GM21526 (cell line): ENCODE measurements around the gene VRK3.
"Not testable (repeated sequence)": the region's sequence is repeated elsewhere in the genome, so short reads cannot be mapped to it uniquely, and the experiment has no call there.

ENCODE experiments used
- ATAC-seq: cut with Tn5 transposase; IDR thresholded peaks from one replicate; pipeline ENCODE4 v1.9.1; 2021; ENCODE audit warnings: moderate library complexity; ENCODE audit not compliant: unreplicated experiment, low FRiP score

Gene VRK3, protein sequence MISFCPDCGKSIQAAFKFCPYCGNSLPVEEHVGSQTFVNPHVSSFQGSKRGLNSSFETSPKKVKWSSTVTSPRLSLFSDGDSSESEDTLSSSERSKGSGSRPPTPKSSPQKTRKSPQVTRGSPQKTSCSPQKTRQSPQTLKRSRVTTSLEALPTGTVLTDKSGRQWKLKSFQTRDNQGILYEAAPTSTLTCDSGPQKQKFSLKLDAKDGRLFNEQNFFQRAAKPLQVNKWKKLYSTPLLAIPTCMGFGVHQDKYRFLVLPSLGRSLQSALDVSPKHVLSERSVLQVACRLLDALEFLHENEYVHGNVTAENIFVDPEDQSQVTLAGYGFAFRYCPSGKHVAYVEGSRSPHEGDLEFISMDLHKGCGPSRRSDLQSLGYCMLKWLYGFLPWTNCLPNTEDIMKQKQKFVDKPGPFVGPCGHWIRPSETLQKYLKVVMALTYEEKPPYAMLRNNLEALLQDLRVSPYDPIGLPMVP

DNA sequence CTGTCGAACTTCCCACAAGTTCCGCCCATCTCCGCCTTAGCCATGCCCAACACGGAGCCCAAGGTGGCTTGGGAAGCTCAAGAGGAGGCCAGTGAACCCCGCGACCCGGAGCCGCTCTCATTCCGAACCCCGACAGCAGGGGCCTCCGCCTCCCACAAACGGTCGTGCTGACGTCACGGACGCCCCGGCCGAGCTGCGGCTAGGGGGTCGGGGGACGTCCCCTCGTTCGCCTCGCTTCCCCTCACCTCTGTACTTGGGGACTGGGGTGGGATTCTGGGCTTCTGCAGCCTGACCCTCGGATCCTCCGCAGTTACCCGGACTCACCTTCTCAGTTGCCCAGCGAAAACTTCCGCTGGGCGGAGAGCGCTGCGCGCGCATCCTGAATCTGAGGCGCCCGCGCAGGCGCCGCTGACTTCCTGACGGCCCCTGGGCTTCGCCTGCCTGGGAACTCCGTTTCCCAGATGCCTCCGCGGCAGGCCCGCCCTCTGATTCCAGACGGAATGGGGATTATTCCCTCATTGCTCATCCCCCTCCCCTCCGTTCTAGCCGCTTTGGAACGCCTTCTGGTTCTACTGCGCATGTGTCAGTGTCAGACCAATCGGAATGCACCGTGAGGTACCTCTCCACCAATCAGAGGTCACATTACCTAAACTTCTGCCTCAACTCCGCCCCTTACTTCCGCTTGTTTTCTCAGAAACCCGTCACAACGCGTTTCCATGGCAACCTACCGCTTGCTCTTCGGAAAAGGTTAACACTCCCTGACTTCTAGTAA, at the start of gene VRK3:
VRK3 (minus strand) TSS at position 351 of the 772 bp plus-strand sequence. CDS start 9,210 bp downstream, outside the sequence.
- peak; percentile 72 for ATAC-seq

DNA sequence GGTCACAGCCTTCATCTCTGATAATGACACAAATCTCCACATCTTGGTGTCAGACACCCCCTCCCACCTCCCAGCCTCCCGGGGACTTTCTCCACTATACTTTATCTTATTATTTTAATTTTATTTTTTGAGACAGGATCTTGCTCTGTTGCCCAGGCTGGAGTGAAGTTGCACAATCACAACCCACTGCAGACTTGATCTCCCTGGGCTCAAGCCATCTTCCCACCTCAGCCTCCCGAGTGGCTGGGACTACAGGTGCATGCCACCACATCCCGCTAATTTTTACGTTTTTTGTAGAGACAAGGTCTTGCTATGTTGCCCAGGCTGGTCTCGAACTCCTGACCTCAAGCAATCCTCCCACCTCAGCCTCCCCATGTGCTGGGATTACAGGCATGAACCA, 43.2 kb upstream of the VRK3 start:
- ATAC-seq = not testable (repeated sequence)

DNA sequence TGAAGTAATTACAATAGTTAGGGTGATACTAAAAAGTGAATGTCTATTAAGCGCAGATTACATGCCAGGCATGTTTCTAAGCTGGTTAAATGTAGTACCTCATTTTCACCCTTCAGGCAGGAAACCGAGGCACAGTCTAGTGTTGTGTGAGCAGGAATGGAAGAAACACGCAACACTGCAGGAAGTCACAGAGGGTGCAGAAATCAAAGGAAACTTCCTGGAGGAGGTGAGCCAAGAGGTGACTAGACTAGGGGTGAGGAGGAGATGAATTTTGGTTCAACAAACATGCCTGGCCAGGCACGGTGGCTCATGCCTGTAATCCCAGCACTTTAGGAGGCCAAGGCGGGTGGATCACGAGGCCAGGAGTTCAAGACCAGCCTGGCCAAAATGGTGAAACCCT, 42.4 kb upstream of the VRK3 start:
- ATAC-seq = no peak

DNA sequence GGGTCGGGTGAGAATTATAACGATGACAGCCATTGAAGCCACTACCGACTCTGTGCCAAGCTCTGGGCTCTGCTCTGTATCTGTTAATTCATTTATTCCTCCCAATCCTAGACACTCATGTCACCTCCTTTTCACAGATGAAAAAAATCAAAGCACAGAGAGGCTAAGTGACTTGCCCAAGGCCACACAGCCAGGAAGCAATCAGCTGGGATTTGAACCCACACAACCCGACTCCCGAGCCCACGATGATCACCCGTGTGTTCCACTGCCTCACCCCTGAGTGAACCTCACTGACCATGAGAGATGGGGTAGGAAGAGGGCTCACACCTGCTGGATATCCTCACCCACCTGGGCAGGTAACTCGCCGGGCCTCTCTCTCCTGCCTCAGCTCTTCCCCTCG, 40.8 kb upstream of the VRK3 start:
- ATAC-seq = no peak

DNA sequence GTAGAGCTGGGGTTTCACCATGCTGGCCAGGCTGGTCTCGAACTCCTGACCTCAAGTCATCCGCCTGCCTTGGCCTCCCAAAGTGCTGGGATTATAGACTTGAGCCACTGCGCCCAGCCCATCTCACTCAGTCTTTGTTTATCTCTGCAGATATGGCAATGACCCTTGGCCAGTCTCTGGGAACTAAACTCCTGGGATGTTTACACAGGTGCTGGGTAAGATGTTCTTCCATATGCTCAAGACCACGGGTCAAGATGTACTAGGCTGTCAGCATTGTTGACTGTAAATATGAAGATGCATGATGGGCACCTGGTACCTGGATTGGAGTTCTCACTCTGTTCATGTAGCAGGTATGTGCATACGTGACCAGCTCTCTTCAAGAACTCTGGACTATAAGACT, 36.5 kb upstream of the VRK3 start:
- ATAC-seq = no peak

DNA sequence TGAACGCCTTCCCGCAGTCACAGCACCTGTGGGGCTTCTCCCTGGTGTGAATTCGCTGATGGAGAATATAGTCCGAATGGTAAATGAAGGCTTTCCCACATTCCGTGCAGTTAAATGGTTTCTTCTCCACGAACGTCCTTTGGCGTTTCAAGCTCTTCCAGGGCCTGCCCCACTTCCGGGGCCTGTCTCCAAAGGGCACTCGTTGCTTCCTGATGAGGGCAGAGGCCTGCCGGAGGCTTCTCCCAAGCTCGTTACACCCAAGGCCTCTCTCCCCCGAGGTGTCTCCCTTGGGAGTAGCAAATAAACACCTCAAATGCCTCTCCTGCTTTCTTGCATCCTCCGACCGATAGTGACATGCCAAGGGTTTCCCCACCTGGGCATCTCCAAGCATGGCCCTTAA, 34.9 kb upstream of the VRK3 start:
- ATAC-seq = no peak

DNA sequence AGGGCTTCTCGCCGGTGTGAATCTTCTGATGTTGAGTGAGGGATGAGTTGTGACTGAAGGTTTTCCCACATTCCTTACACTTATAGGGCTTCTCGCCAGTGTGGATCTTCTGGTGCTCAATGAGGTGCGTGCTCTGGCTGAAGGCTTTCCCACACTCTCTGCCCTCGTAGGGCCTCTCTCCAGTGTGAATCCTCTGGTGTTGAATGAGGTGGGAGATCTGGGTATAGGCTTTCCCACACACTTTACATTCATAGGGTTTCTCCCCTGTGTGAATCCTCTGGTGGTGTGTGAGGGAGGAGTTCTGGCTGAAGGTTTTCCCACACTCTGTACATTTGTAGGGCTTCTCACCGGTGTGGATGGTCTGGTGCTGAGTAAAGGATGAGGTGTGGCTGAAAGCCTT, 33.9 kb upstream of the VRK3 start:
- ATAC-seq = no peak

DNA sequence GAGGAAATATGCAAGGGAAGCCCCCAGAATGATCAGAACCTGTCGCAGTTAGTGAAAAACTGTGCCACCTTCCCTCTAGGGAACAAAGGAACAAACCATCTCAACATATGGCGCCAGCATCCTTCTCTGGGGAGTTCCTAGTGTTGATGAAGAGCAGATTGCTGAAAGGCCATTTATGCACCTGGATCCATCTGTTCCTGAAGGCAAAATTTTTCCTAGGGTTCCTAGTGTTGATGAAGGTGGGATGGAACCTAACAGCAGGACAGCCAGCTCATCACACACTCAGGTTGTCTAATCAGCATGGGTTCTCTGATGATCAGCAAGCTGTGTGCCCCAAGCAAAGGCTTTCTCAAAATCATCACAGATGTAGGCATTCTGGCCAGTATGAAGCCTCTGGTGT, 33.3 kb upstream of the VRK3 start:
- no peak for ATAC-seq

DNA sequence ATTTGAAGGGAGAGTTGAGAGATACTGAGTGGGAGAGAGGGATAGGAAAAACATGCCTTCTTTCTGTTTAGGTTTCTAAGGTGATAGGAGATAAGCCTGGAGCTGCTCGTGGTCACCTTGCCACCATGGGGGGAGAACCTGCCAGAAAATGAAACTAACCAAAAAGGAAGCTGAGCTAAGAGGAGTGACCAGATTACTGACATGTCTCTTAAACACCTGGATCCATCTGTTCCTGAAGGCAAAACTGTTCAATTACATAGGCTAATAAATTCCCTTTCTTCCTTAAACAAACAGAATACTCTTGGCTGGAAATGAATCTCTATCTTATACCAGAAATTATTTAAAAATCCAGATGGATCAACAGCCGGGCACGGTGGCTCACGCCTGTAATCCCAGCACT, 27.9 kb upstream of the VRK3 start:
- no peak for ATAC-seq

DNA sequence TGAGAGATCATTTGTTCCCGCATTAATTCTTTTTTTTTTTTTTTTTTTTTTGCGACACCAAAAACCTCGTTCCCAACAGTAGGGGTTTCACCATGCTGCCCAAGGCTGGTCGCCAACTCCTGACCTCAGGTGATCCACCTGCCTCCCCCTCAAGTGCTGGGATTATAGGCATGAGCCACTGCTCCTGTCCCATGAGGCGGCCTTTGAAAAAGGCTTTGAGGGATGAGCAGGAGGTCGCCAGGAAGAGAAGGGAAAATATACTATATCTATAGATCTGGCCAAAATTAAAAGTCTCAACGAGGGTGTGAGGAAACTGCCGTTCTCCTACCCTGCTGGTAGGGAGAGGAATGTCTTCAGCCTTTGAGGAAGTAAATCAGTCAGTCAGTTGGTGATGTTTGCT, 26.8 kb upstream of the VRK3 start:
- ATAC-seq = no peak

DNA sequence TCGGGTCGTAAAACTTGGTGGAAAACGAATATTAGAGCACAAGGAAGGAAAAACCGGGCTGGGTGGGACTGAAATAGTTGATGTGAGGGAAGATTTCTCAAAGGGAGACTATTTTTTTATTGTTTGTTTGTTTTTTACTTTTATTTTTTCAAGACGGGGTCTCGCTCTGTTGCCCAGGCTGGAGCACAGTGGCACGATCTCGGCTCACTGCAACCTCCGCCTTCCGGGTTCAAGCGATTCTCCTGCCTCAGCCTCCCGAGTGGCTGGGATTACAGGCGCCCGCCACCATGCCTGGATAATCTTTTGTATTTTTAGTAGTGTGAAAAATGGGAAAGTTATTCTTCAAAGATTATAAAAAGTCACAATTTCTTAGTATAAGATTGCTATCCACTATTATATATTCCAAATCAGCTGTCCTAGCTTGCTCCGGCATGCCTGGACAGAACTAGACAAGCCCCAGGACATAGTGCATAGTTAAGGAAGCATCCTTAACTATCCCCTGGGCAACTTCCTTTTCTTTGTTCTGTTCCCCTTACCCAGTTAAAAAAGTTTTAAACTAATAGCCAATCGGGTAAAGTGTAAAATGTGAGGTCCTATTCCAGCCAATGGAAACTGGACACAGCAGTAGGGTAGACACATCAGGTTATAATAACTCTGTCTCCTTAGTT, 26.2 kb upstream of the VRK3 start:
- ATAC-seq = not testable (repeated sequence)

DNA sequence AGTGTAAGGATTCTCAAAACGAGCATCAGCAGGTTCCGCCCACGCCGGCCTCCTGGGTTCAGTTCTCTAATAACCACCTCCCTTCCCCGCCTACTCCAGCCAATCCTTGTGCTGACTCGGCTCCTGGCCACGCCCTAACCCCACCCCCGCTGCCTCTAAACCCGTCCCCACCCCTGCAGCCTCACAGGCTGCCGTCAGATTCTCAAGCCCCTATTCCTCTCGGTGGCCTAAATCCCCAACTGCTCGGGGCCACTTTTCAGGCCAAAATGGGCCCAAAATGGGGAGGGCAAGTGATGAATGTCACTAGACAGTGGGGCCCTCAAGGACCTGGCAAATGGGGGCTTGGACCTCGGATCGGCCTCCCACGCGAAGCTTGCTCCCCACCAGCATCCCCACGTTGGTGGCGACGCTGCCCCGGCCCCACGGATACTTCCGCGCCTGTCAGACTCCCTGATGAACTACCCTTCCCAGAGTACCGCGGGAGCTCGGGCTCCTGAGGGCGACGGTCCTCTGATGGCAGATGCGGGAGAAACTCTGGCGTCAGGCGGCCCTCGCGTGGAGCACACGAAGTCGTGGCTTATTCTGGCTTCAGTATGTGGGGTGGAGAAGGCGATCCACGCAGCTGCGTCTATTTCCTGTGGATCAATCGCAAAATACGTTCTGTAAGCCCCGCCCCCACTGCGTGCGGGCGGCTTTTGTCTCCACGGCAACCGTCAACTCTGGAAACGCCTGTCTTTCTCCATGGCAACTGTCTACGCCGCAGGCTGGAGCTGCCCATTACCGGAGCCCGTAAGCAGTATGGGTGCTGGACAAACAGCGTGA, 25.4 kb upstream of the VRK3 start:
- ATAC-seq = no peak

DNA sequence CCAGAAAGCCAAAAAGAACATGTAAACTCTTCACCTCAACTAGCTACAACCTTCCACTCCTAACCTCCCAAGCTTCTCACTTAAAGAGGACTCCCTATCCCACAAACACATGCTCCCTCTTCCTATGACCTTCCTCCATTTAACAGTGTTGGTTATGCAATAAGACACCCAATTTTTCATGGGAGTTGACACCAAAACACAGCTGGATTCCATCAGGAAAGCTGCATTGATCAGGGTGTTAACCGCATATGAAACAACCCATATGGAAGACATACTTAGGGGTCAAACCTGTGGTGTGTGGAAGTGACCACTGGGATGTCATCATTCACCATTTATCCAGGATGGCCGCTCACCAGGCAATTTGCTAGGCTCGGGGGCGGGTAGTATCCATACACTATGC, 22.5 kb upstream of the VRK3 start:
- ATAC-seq = no peak

DNA sequence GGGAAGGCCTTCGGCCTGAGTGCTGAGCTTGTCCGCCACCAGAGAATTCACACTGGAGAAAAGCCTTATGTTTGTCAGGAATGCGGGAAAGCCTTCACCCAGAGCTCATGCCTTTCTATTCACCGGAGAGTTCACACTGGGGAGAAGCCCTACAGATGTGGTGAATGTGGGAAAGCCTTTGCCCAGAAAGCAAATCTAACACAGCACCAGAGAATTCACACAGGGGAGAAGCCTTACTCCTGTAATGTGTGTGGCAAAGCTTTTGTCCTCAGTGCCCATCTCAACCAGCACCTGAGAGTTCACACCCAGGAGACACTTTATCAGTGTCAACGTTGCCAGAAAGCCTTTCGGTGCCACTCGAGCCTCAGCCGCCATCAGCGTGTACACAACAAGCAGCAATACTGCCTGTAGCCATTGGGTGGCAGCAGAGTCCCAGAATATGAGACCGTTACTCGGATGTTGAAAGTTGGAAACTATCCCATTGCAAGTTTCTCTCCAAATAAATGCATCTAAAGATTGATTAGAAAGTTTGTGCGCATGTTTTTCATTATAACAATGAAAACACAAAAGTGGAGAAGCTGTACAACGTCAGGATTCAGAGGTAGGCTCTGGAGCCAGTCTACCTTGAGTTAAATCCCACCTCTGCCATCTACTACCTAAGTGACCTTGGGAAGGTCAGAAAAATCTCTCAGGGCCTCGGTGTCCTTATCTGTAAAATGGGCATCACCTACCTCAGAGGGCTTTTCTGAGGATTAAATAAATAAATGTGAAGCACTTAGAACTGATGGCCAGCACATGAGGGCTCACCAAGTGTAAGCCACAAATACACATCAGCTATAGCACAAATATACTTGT, 21.7 kb upstream of the VRK3 start:
- no peak for ATAC-seq

DNA sequence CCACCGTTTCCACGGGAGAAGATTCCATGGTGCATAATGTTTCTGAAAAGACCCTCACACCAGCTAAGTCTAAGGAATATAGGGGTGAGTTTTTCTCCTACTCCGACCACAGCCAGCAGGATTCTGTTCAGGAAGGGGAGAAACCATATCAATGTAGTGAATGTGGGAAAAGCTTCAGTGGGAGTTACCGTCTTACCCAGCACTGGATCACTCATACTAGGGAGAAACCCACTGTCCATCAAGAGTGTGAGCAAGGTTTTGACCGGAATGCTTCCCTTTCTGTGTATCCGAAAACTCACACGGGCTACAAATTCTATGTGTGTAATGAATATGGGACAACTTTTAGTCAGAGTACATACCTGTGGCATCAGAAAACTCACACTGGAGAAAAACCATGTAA, 19.8 kb upstream of the VRK3 start:
- ATAC-seq = no peak

DNA sequence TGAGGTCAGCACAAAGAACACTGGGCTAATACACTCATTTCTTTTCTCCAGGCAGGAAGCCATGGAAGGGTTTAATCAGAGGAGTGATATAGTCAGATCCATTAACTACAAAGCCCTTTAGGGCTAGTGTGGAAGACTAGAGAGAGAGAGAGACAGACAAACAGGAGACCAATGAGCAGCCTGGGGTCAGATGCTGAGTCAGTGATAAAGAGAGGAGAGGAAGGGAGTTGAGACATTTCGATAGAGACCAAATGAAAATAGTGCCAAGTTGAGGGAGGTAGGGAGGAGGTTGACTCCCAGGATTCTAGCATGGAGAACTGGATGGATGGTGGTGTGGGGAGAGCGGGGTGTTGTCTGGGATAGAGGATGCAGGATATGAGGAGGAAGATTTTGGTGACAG, 18.8 kb upstream of the VRK3 start:
- no peak for ATAC-seq

DNA sequence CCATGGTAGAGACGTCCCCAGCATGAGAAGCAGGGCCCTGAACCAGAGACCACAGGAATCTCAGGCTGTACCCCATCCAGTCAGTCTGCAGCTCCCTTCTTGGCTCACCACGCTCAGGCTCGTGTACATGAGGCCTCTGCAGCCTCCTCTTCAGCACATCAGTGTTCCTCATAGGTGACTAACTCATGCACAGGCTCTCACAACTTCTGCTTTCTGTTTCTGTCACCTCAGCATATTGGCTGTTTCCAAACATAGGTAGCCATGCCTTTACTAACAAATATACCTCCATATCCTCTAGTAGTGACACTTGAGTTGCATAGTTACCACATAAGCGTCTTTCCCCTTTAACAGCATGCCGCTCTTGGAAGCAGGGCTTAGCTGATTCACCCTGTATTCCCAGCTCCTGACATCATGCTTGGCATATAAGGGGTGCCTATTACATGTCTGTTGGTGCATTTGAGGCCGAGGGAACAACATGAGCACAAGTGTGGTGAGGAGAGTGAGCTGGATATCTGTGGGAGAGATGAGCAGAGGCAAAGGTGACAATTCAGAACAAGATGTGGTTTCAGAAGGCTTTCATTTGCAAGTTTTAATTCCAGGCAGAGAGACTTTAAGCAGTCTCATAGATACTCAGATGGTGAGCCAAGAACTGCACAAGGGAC, 17.3 kb upstream of the VRK3 start:
- no peak for ATAC-seq

DNA sequence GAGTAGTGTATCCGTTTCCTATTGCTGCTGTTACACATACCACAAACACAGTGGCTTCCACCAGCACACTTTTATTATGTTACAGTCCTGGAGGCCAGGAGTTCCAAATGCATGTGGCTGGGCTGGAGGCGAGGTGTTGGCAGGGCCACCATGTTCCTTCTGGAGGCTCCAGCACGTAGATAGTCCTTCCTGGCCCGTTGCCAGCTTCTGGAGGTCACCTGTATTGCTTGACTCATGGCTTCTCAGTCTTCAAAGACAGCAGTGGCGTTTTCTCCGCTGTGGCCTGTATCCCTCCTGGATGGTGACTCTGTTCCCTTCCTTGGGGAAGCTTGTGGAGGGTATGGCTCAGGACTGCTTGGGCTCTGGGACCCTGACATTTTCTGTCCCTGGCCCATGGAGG, 15.8 kb upstream of the VRK3 start:
- no peak for ATAC-seq

DNA sequence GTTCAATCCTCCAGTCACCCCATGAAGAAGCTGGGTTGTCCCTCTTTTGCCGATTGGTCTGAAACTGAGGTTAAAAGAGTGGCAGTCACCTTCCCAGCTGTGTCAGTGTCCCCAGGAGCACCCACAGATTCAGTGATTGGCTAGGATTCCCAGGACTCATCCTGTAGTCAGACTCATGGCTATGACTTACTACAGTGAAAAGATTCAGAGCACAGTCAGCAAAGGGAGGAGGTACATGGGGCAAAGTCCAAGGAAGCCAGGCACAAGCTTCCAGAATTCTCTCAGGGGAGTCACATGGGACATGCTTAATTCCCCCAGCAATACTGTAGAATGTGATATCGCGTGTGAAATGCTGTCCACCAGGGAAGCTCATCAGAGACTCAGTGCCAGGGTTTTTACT, 14.8 kb upstream of the VRK3 start:
- ATAC-seq = no peak
